ENCODE data around the gene FN1. TPM values are rescaled to one million over a fixed set of nuclear protein-coding genes. Genes with fewer than 3 reads are reported as not detected.

FN1 gene
- total and polyA plus RNA-seq, 2 of the 8 experiments (the other 6 are each of a cell fraction or from before 2014, with no cell fraction given) = 42.9 to 109 TPM

DNA sequence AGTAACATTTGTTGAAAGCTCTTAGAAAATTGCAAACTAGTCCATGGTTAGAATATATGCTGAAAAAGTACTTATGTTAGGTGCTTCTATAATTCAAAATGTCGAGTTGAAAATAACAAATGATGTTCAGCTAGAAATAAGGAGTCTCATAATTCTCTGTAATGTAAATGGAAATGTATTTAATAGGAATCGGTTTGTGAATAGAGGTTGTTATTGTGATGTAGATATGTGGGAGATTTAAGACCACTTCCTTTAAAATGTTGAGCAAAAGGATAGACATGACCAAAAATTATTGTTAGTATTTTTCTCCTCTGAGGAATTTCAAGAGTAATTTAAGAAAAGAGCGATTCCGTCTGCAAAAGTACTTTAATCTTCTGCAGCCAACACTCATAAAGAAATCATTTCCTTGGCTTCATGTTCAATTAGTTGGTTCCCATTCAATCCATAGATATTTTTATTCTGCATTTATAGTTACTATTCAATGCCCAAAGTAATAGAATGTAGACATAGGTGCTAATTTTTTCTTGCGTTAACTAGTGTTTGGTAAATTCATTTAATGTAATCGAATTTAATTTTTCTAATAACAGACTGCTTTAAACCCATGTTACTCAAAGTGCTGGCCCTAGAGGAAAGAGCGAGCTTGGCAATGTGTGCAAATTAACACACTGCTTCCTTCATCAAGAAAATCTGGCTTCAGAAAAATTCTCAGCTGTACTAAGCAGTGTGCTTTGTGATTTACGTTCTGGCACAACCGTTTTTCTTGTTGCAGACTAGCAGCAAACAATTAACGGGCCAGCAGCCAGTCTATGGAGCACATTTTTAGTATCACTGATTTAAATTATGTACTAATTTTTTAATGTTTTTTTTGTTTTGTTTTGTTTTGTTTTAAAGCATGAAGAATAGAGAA, 32.2 kb downstream of the FN1 start (continued):
- TF ChIP-seq, protein P1, sequence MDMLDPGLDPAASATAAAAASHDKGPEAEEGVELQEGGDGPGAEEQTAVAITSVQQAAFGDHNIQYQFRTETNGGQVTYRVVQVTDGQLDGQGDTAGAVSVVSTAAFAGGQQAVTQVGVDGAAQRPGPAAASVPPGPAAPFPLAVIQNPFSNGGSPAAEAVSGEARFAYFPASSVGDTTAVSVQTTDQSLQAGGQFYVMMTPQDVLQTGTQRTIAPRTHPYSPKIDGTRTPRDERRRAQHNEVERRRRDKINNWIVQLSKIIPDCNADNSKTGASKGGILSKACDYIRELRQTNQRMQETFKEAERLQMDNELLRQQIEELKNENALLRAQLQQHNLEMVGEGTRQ (IDR thresholded peaks at IDR 0.05; ENCODE audit: low read length) = no peak
